GM12801 (cell line): Measurements from ENCODE around the gene CD247.

Experiments
- CTCF ChIP-seq: IDR thresholded peaks from one replicate; pipeline ENCODE4 v1.5.1; 2011; ENCODE audit warnings: control low read depth; ENCODE audit not compliant: insufficient read length; ENCODE audit errors: extremely low read depth

CD247 gene

DNA sequence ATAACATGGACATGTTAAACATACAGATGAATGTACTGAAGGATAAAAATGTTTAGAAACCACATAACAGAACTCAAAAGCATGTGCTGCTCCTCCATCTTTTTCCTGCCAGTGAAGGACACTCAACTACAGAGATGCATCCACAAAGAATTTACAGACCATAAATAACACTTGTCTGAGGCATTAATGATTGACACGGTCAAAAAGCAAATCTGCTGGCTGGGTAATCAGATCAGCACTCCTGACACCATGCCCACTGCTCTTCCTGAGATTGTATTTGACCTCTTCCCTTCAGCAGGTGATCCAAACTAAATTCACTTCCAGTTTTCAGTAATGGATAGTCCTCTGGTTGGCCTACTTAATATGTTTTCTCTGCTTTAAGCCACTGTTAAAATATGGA lies 28.6 kb upstream of the CD247 start:
- TF ChIP-seq CTCF = no peak

GRCh38 chr1:167545349-167545748 lies 27.0 kb upstream of the CD247 start:
- TF ChIP-seq CTCF = no peak

- TF ChIP-seq CTCF = no peak
These were observed 26.2 kb upstream of the CD247 start for GRCh38 chr1:167544447-167545093.

- TF ChIP-seq CTCF = no peak
These were observed 25.1 kb upstream of the CD247 start for GRCh38 chr1:167543199-167543990.

DNA sequence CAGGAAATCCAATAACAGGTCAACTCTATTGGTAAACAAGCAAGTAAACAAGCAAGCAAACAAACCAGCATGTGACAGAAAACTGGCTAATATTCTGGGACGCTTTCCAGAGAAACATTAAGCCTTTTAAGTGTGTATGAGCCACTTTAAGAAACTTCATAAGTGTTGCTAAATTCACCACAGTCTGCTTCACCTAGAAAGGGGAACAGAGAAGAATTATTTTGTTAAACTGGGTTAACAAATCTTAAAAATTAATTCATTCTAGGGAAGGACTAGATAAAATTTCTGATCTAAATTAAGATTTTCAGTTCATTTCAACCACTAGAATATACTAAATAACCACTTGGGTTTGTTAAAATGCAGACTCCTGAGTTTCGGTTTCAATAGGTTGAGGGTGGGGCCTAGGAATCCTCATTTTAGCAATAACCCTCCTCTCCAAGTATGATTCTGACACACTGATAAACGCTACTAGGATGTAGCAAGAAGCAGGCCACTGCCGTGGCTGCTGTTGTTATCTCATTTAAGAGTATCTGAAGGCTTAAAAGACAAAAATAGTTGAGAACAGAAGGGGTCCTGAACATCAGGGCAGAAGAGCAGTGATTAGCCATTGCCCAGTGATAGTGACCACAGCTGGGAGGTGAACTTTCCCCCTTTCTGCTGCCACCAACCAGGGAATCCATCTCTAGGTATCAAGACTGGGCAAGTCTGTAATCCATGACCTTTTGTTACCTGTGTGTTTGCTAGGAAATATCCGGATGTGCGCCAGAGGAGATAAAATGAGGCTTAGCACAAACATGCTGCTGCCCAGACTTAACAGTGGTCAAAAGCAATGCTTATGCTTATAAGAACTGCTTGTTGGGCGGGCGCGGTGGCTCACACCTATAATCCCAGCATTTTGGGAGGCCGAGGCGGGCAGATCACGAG lies 24.0 kb upstream of the CD247 start:
- no peak for TF ChIP-seq CTCF

GRCh38 chr1:167541610-167542009 lies 23.3 kb upstream of the CD247 start:
- no peak for TF ChIP-seq CTCF

- no peak for TF ChIP-seq CTCF
These were observed 22.7 kb upstream of the CD247 start for GRCh38 chr1:167541003-167541402.
